BE2C (cell line): ENCODE data around the gene LRRC32. TPM values are rescaled to one million over a fixed set of nuclear protein-coding genes. Genes with fewer than 3 reads are reported as not detected.

ENCODE experiments used
- DNase-seq: peaks from one replicate; pipeline ENCODE4 v3.0.0-alpha.2; 2020
- H3K27me3 ChIP-seq: fragments of 250-450 bp; sonication (Bioruptor Pico); 2 replicates; pipeline ENCODE4 v1.5.1; 2020; ENCODE audit warnings: mild to moderate bottlenecking
- H3K36me3 ChIP-seq: fragments of 250-450 bp; sonication (Bioruptor Pico); 2 replicates; pipeline ENCODE4 v1.5.1; 2020; ENCODE audit warnings: mild to moderate bottlenecking
- H3K4me1 ChIP-seq: fragments of 250-450 bp; sonication (Bioruptor Pico); 2 replicates; pipeline ENCODE4 v1.5.1; 2020
- H3K4me3 ChIP-seq: 2 replicates; pipeline ENCODE4 v1.5.1; 2011; ENCODE audit warnings: low read depth, low read length
- H3K9me3 ChIP-seq: fragments of 250-450 bp; sonication (Bioruptor Pico); 2 replicates; pipeline ENCODE4 v1.5.1; 2020
- polyA plus RNA-seq: library from polyadenylated mRNA; unstranded; fragments of >200 nt; gene quantifications from one replicate; pipeline ENCODE4 v1.2.1, GENCODE V29; 2012; ENCODE audit warnings: low read depth, missing spikeins; ENCODE audit not compliant: insufficient read length, insufficient read depth
- TF ChIP-seq, protein P1 (sequence below): IDR thresholded peaks from 2 replicates; pipeline ENCODE4 v1.5.1; 2012; ENCODE audit warnings: mild to moderate bottlenecking, low read depth, low read length

Gene LRRC32, protein sequence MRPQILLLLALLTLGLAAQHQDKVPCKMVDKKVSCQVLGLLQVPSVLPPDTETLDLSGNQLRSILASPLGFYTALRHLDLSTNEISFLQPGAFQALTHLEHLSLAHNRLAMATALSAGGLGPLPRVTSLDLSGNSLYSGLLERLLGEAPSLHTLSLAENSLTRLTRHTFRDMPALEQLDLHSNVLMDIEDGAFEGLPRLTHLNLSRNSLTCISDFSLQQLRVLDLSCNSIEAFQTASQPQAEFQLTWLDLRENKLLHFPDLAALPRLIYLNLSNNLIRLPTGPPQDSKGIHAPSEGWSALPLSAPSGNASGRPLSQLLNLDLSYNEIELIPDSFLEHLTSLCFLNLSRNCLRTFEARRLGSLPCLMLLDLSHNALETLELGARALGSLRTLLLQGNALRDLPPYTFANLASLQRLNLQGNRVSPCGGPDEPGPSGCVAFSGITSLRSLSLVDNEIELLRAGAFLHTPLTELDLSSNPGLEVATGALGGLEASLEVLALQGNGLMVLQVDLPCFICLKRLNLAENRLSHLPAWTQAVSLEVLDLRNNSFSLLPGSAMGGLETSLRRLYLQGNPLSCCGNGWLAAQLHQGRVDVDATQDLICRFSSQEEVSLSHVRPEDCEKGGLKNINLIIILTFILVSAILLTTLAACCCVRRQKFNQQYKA
- 0.73 TPM for polyA plus RNA-seq

DNA sequence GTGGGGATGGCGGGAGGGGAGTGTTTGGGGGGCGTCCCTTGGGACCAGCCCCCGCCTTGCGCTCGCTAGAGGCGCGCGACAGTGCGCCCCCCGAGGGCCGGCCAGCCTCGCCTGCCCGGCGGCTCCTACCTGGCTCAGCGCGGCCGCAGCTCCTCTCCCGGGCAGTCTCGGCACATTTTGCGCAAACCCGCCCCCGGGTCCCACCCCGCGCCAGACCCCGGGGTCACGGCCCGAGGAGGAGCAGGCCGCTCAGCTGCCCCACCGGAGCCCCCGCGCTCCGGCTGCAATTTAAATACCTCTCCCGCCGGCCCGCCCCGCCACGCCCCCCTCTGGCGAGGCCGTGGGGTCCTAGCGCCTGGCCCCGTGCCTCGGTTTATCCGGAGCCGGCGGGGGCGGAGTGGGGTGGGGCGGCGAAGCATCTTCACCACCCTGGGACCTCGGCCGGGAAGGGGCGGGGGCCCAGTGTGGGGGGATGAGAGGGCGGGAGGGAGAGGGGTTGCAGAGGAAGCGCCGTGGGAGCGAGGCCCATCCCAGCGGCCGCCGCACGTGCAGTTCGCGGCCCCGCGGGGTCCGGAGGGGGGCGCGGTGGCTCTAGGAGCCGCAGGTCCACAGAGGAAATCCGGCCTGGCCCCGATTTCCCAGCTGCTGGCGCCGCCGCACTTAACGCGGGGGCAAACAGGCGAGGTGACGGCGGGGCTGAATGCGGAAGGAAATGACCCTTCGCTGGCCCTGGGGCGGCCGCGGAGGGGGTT, at the start of gene LRRC32:
Gene LRRC32 (minus strand): TSS at position 263 of the 752 bp plus-strand sequence. CDS start 4,793 bp downstream, outside the sequence.
- peak; percentile 52 for DNase-seq
- Histone ChIP-seq H3K27me3 (0 out of 2 replicates have a peak, but pooled peaks cover 4% of the 10 kb centered on the region), H3K4me1 (peaks cover 7% of the 10 kb centered on the region; the same call in 1 of the 2 replicates), H3K36me3 (no peaks in the 10 kb centered on the region), H3K4me3 (peak within 1 kb of the TSS; percentile 48), H3K9me3 (no peaks in the 10 kb centered on the region)
- TF ChIP-seq, protein P1, sequence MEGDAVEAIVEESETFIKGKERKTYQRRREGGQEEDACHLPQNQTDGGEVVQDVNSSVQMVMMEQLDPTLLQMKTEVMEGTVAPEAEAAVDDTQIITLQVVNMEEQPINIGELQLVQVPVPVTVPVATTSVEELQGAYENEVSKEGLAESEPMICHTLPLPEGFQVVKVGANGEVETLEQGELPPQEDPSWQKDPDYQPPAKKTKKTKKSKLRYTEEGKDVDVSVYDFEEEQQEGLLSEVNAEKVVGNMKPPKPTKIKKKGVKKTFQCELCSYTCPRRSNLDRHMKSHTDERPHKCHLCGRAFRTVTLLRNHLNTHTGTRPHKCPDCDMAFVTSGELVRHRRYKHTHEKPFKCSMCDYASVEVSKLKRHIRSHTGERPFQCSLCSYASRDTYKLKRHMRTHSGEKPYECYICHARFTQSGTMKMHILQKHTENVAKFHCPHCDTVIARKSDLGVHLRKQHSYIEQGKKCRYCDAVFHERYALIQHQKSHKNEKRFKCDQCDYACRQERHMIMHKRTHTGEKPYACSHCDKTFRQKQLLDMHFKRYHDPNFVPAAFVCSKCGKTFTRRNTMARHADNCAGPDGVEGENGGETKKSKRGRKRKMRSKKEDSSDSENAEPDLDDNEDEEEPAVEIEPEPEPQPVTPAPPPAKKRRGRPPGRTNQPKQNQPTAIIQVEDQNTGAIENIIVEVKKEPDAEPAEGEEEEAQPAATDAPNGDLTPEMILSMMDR = no peak

DNA sequence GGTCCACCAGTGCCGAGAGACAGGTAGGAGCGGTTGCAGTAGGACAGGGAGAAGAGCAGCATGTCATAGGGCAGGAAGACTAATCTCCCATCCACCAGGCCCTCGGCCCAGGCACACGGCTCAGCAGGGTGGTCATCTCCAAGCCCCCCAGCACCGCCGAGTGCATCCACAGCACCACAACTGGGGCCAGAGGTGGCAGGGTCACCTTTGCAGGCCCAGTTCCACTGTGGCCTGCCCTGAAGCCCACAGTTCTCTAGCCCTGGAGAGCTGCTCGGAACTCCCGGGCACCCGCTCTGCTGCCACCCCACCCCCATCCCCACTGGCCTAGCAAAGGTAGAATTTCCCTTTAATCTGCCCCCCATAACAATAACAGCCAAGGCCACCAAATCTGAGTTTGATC, 49.1 kb upstream of the LRRC32 start:
- TF ChIP-seq, protein P1 = no peak
- no peak for DNase-seq
- Histone ChIP-seq H3K9me3 (no peaks in the 10 kb centered on the region), H3K4me3 (no peak overlapping the region), H3K36me3 (no peaks in the 10 kb centered on the region), H3K4me1 (peaks cover 4% of the 10 kb centered on the region; the same call in 1 of the 2 replicates), H3K27me3 (no peaks in the 10 kb centered on the region)

DNA sequence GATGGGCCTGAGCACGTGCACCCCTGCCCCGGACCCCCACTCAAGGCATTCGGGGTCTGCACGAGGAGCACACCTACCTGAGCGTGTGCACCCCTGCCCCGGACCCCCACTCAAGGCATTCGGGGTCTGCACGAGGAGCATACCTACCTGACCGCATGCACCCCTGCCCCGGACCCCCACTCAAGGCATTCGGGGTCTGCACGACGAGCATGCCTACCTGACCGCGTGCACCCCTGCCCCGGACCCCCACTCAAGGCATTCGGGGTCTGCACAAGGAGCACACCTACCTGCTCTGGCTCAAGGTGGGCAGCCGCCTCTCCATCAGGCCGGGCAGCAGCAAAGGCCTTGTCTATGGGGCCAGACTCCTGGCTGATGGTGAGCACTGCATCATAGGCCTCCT, 48.7 kb upstream of the LRRC32 start:
- TF ChIP-seq, protein P1 = no peak
- Histone ChIP-seq H3K4me3 (no peak overlapping the region), H3K36me3 (no peaks in the 10 kb centered on the region), H3K27me3 (no peaks in the 10 kb centered on the region), H3K9me3 (no peaks in the 10 kb centered on the region), H3K4me1 (peaks cover 4% of the 10 kb centered on the region; the same call in 1 of the 2 replicates)
- no peak for DNase-seq

DNA sequence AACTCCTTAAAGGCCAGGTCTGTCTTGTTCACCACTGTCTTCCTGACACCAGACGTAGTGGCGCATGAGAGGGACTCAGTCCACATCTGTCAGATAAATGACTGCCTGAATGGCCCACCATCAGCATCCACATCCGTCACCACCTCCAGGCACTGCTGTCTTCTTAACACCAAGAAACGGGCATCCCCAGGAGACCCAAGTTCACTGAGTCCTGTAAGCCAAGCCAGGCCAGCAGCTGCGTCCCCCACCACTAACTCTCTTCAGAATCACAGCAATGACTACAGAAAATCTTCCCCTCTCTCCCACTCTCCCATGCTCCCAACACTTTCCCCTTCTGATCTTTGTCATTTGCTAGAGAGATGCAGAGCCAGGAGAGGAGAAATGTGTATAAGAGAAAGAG, 47.3 kb upstream of the LRRC32 start:
- Histone ChIP-seq H3K9me3 (no peaks in the 10 kb centered on the region), H3K4me1 (peaks cover 4% of the 10 kb centered on the region; the same call in 1 of the 2 replicates), H3K36me3 (no peaks in the 10 kb centered on the region), H3K4me3 (no peak overlapping the region), H3K27me3 (no peaks in the 10 kb centered on the region)
- TF ChIP-seq, protein P1 = no peak
- DNase-seq = no peak

DNA sequence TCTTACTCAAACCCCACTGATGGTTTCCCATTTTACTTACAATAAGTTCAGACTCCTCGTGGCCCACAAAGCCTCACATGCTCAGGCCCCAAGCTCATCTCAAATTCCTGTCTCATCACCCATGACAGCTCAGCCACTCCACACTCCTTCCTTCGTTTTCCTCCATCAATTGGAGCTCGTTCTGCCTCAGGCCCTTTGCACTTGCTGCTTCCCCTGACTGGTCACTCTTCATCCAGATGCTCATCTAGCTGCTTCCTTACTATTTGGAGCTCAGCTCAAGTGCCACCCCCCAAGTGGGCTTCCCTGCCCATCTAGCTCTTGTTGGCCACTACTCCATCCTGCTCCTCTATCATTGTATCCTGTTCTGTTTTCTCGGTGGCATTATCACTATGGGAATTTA, 46.8 kb upstream of the LRRC32 start:
- H3K4me3 ChIP-seq = no peak overlapping the region
- TF ChIP-seq, protein P1 = no peak
- H3K4me1 ChIP-seq = peaks cover 3% of the 10 kb centered on the region; the same call in 1 of the 2 replicates
- H3K9me3 ChIP-seq = no peaks in the 10 kb centered on the region
- H3K27me3 ChIP-seq = no peaks in the 10 kb centered on the region
- no peak for DNase-seq
- H3K36me3 ChIP-seq = no peaks in the 10 kb centered on the region
